H9 (cell line): ENCODE measurements around the gene TRMT11. TPM values are rescaled to one million over a fixed set of nuclear protein-coding genes. Genes with fewer than 3 reads are reported as not detected.

ENCODE experiments used
- DNase-seq: peaks from one replicate; pipeline ENCODE4 v3.0.0-alpha.2; 2017
- H2AFZ ChIP-seq: one replicate; pipeline ENCODE4 v1.6.1; 2013; ENCODE audit warnings: mild to moderate bottlenecking, low read length, control low read depth, moderate library complexity
- H2AK5ac ChIP-seq: 2 replicates; pipeline ENCODE4 v1.6.1; 2013; ENCODE audit warnings: low read length, control low read depth, mixed read lengths; ENCODE audit not compliant: insufficient read length
- H2BK120ac ChIP-seq: one replicate; pipeline ENCODE4 v1.6.1; 2013; ENCODE audit warnings: low read depth, mild to moderate bottlenecking, low read length, control low read depth, inconsistent platforms; ENCODE audit not compliant: poor library complexity, severe bottlenecking
- H2BK12ac ChIP-seq: 2 replicates; pipeline ENCODE4 v1.6.1; 2013; ENCODE audit warnings: low read length, control low read depth, mixed read lengths, low read depth; ENCODE audit not compliant: insufficient read length
- H2BK15ac ChIP-seq: 2 replicates; pipeline ENCODE4 v1.6.1; 2013; ENCODE audit warnings: low read depth, low read length, control low read depth
- H2BK20ac ChIP-seq: one replicate; pipeline ENCODE4 v1.6.1; 2013; ENCODE audit warnings: low read depth, mild to moderate bottlenecking, low read length, control low read depth, inconsistent platforms; ENCODE audit not compliant: poor library complexity, severe bottlenecking
- H2BK5ac ChIP-seq: 2 replicates; pipeline ENCODE4 v1.6.1; 2013; ENCODE audit warnings: low read length, control low read depth, mixed read lengths; ENCODE audit not compliant: insufficient read length
- H3K14ac ChIP-seq: 2 replicates; pipeline ENCODE4 v1.6.1; 2013; ENCODE audit warnings: low read length, control low read depth; ENCODE audit not compliant: insufficient read depth
- H3K18ac ChIP-seq: 2 replicates; pipeline ENCODE4 v1.6.1; 2013; ENCODE audit warnings: low read depth, mild to moderate bottlenecking, mixed read lengths, low read length, control low read depth; ENCODE audit not compliant: insufficient read length
- H3K23ac ChIP-seq: 2 replicates; pipeline ENCODE4 v1.6.1; 2013; ENCODE audit warnings: low read length, control low read depth, mixed read lengths, low read depth; ENCODE audit not compliant: insufficient read length
- H3K23me2 ChIP-seq: 2 replicates; pipeline ENCODE4 v1.6.1; 2013; ENCODE audit warnings: low read depth, mild to moderate bottlenecking, mixed read lengths, low read length, control low read depth; ENCODE audit not compliant: insufficient read length, poor library complexity, severe bottlenecking
- H3K27ac ChIP-seq: 2 replicates; pipeline ENCODE4 v1.5.1; 2013; ENCODE audit warnings: low read length, control low read depth, mixed read lengths, low read depth; ENCODE audit not compliant: insufficient read length
- H3K27me3 ChIP-seq: 2 replicates; pipeline ENCODE4 v1.6.1; 2013; ENCODE audit warnings: low read length, control low read depth, inconsistent platforms; ENCODE audit not compliant: insufficient read depth
- H3K4ac ChIP-seq: 2 replicates; pipeline ENCODE4 v1.6.1; 2013; ENCODE audit warnings: low read depth, mild to moderate bottlenecking, control low read depth, inconsistent platforms, low read length, moderate library complexity
- H3K4me1 ChIP-seq: 2 replicates; pipeline ENCODE4 v1.6.1; 2013; ENCODE audit warnings: low read length, control low read depth, inconsistent platforms; ENCODE audit not compliant: insufficient read depth
- H3K4me2 ChIP-seq: 2 replicates; pipeline ENCODE4 v1.6.1; 2013; ENCODE audit warnings: low read length, control low read depth, mixed read lengths; ENCODE audit not compliant: insufficient read length, insufficient read depth
- H3K56ac ChIP-seq: 2 replicates; pipeline ENCODE4 v1.6.1; 2013; ENCODE audit warnings: low read depth, mild to moderate bottlenecking, mixed read lengths, low read length, control low read depth; ENCODE audit not compliant: insufficient read length
- H3K79me1 ChIP-seq: 2 replicates; pipeline ENCODE4 v1.6.1; 2013; ENCODE audit warnings: low read depth, mild to moderate bottlenecking, moderate library complexity, low read length, control low read depth, inconsistent platforms; ENCODE audit not compliant: insufficient read depth, poor library complexity, severe bottlenecking
- H3K79me2 ChIP-seq: 2 replicates; pipeline ENCODE4 v1.6.1; 2013; ENCODE audit warnings: low read length, control low read depth, inconsistent platforms; ENCODE audit not compliant: insufficient read depth
- H3K9ac ChIP-seq: 2 replicates; pipeline ENCODE4 v1.6.1; 2013; ENCODE audit warnings: low read length, control low read depth, mixed read lengths; ENCODE audit not compliant: insufficient read length; ENCODE audit errors: extremely low read depth
- H3K9me3 ChIP-seq: one replicate; pipeline ENCODE4 v1.6.1; 2013; ENCODE audit warnings: low read depth, low read length, inconsistent platforms; ENCODE audit not compliant: control insufficient read depth
- H3T11ph ChIP-seq: one replicate; pipeline ENCODE4 v1.6.1; 2013; ENCODE audit warnings: mild to moderate bottlenecking, low read length, control low read depth, inconsistent platforms
- H4K20me1 ChIP-seq: one replicate; pipeline ENCODE4 v1.6.1; 2013; ENCODE audit not compliant: control insufficient read depth, insufficient read length, insufficient read depth
- H4K5ac ChIP-seq: 2 replicates; pipeline ENCODE4 v1.6.1; 2013; ENCODE audit warnings: low read depth, mild to moderate bottlenecking, mixed read lengths, low read length, control low read depth; ENCODE audit not compliant: insufficient read length
- H4K8ac ChIP-seq: replicated peaks from 2 replicates; pipeline ENCODE4 v1.6.1; 2013; ENCODE audit warnings: low read length, control low read depth, mixed read lengths, low read depth; ENCODE audit not compliant: insufficient read length
- H4K91ac ChIP-seq: 2 replicates; pipeline ENCODE4 v1.6.1; 2013; ENCODE audit warnings: low read depth, mild to moderate bottlenecking, moderate library complexity, mixed read lengths, low read length, control low read depth; ENCODE audit not compliant: insufficient read length
- H3K27ac Mint-ChIP-seq, 3 experiments: 2 replicates in 2 of 3; 3 replicates in 1 of 3; pipeline ENCODE4 v1.8.0; 2020 to 2021; ENCODE audit warnings: mixed read lengths in 3 of 3, mild to moderate bottlenecking in 1 of 3, moderate library complexity in 1 of 3
- H3K27me3 Mint-ChIP-seq: 2 replicates; pipeline ENCODE4 v1.8.0; 2021; ENCODE audit warnings: low read depth, mild to moderate bottlenecking, moderate library complexity, mixed read lengths
- H3K36me3 Mint-ChIP-seq, 3 experiments: 2 replicates in 2 of 3; 3 replicates in 1 of 3; pipeline ENCODE4 v1.8.0; 2020 to 2021; ENCODE audit warnings: low read depth in 3 of 3, mixed read lengths in 3 of 3; ENCODE audit not compliant: insufficient read depth in 1 of 3
- H3K4me1 Mint-ChIP-seq, 2 experiments: 2 replicates each; pipeline ENCODE4 v1.8.0; 2020; ENCODE audit warnings: mixed read lengths in 2 of 2
- H3K4me3 Mint-ChIP-seq, 2 experiments: 2 replicates in 1 of 2; 3 replicates in 1 of 2; pipeline ENCODE4 v1.8.0; 2020 to 2021; ENCODE audit warnings: mild to moderate bottlenecking in 2 of 2, mixed read lengths in 2 of 2, moderate library complexity in 1 of 2
- H3K9me3 Mint-ChIP-seq, 2 experiments: 2 replicates in 1 of 2; 3 replicates in 1 of 2; pipeline ENCODE4 v1.8.0; 2020; ENCODE audit warnings: mild to moderate bottlenecking in 2 of 2, mixed read lengths in 2 of 2, moderate library complexity in 1 of 2
- CTCF ChIP-seq: fragments of 200-600 bp; sonication (generic); conservative IDR thresholded peaks from 3 replicates; pipeline ENCODE4 v1.8.0; 2021; ENCODE audit warnings: antibody characterized with exemption, mild to moderate bottlenecking
- WGBS: extraction: QIAGEN DNeasy Blood & Tissue Kit; methylation state at CpG from one replicate; pipeline ENCODE4 v1.1.7; 2013; ENCODE audit warnings: missing lambda C conversion rate, low lambda C conversion rate, mixed read lengths; ENCODE audit not compliant: insufficient read length; ENCODE audit errors: extremely low coverage; 5-methylcytosine and 5-hydroxymethylcytosine counted together
- total RNA-seq: library from RNA; stranded (reverse); gene quantifications from 2 replicates; pipeline ENCODE4 v1.2.1, GENCODE V29; 2021

Gene TRMT11
- total RNA-seq, 1 experiment from 2014 or later, result 31.1 TPM

- Histone ChIP-seq H3K79me2 (no peaks in the 10 kb centered on the region), H4K8ac (no peak overlapping the region), H3K4ac (no peak overlapping the region), H3K27me3 (no peaks in the 10 kb centered on the region), H2BK12ac (no peak overlapping the region), H2BK5ac (no peak overlapping the region), H4K91ac (no peak overlapping the region), H4K20me1 (no peaks in the 10 kb centered on the region), H2AK5ac (no peak overlapping the region), H3T11ph (no peak overlapping the region), H3K27ac (no peak overlapping the region), H3K23ac (no peak overlapping the region), H3K56ac (no peak overlapping the region), H3K9me3 (no peaks in the 10 kb centered on the region), H2AFZ (no peak overlapping the region), H4K5ac (no peak overlapping the region), H3K4me2 (no peak overlapping the region), H3K9ac (no peak overlapping the region), H3K23me2 (no peaks in the 10 kb centered on the region), H2BK120ac (no peak overlapping the region), H3K79me1 (no peaks in the 10 kb centered on the region), H2BK20ac (no peak overlapping the region), H2BK15ac (no peak overlapping the region), H3K14ac (no peak overlapping the region), H3K18ac (no peak overlapping the region), H3K4me1 (no peaks in the 10 kb centered on the region; the same call in 1 of the 2 replicates)
- no CpG with 5 or more reads among the region's 3 CpGs for WGBS
- Mint-ChIP-seq H3K4me3 (no peak overlapping the region), H3K36me3 (no peaks in the 10 kb centered on the region; a peak in 1 of 7 replicates), H3K4me1 (peaks cover 11 to 16% of the 10 kb centered on the region in 2 experiments), H3K27ac (no peak overlapping the region), H3K9me3 (no peaks in the 10 kb centered on the region), H3K27me3 (no peaks in the 10 kb centered on the region)
- no peak for DNase-seq
- no peak for TF ChIP-seq CTCF
Observed at GRCh38 chr6:126067073-126067472, 80.7 kb downstream of the TRMT11 start.
